Measurements from ENCODE around the gene SLFN13.
"Not testable (repeated sequence)": the region's sequence is repeated elsewhere in the genome, so short reads cannot be mapped to it uniquely, and the experiment has no call there.

GRCh38 chr17:35414707-35415106, 33.9 kb downstream of the SLFN13 start:
- TF ChIP-seq, protein P1, sequence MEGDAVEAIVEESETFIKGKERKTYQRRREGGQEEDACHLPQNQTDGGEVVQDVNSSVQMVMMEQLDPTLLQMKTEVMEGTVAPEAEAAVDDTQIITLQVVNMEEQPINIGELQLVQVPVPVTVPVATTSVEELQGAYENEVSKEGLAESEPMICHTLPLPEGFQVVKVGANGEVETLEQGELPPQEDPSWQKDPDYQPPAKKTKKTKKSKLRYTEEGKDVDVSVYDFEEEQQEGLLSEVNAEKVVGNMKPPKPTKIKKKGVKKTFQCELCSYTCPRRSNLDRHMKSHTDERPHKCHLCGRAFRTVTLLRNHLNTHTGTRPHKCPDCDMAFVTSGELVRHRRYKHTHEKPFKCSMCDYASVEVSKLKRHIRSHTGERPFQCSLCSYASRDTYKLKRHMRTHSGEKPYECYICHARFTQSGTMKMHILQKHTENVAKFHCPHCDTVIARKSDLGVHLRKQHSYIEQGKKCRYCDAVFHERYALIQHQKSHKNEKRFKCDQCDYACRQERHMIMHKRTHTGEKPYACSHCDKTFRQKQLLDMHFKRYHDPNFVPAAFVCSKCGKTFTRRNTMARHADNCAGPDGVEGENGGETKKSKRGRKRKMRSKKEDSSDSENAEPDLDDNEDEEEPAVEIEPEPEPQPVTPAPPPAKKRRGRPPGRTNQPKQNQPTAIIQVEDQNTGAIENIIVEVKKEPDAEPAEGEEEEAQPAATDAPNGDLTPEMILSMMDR (conservative IDR thresholded peaks at IDR 0.05; ENCODE audit: low read length): not testable (repeated sequence)
- TF ChIP-seq EZH2phosphoT487 (IDR thresholded peaks at IDR 0.05; ENCODE audit: borderline replicate concordance, low read depth, low read length): not testable (repeated sequence)
